HG02981 (cell line): ENCODE results near the gene NEK4.
"Not testable (repeated sequence)": the region's sequence is repeated elsewhere in the genome, so short reads cannot be mapped to it uniquely, and the experiment has no call there.

Experiments used
- ATAC-seq: cut with Tn5 transposase; IDR thresholded peaks from one replicate; pipeline ENCODE4 v1.9.1; 2021; ENCODE audit warnings: mild to moderate bottlenecking, moderate library complexity; ENCODE audit not compliant: unreplicated experiment

Gene NEK4

GRCh38 chr3:52678265-52679198 lies 92.2 kb downstream of the NEK4 start:
- no peak for ATAC-seq

- not testable (repeated sequence) for ATAC-seq
These were observed 94.5 kb downstream of the NEK4 start for GRCh38 chr3:52676201-52676600.

- ATAC-seq = no peak
These were observed 99.1 kb downstream of the NEK4 start for GRCh38 chr3:52671676-52672075.

- ATAC-seq = peak; percentile 74
These were observed 99.9 kb downstream of the NEK4 start for GRCh38 chr3:52670621-52671521.

- no peak for ATAC-seq
These were observed 107.6 kb downstream of the NEK4 start for GRCh38 chr3:52663098-52663497.

- ATAC-seq = no peak
These were observed 110.7 kb downstream of the NEK4 start for GRCh38 chr3:52660046-52660445.
